Measurements from ENCODE around the gene IMP4. TPM values are rescaled to one million over a fixed set of nuclear protein-coding genes. Genes with fewer than 3 reads are reported as not detected.
A peak's percentile ranks its signal among the peaks of the same experiment; 100 is the strongest.

The IMP4 gene
- polyA plus RNA-seq, 6 donors from 2014 or later, result 62.0 to 112 (median 85.3) TPM

- Mint-ChIP-seq H3K4me1 (peaks cover 22 to 32% (median 29%) of the 10 kb centered on the region in 3 donors), H3K4me3 (peak overlapping the region in 6 of 8 donors; percentile 16 to 91 (median 80)), H3K36me3 (no peaks in the 10 kb centered on the region), H3K27me3 (peaks cover 0 to 11% (median 0%) of the 10 kb centered on the region in 3 donors), H3K27ac (peak overlapping the region in 1 of 6 donors; percentile 24), H3K9me3 (no peaks in the 10 kb centered on the region)
- no peak for ATAC-seq (ENCODE audit: low read depth in 2 of 2)
- no peak for DNase-seq
Measured at GRCh38 chr2:130354139-130354428, 11.4 kb downstream of the IMP4 start.

GRCh38 chr2:130355172-130355577 lies 12.5 kb downstream of the IMP4 start:
- Mint-ChIP-seq H3K4me1 (peaks cover 22 to 29% (median 25%) of the 10 kb centered on the region in 3 donors), H3K4me3 (peak overlapping the region; percentile 77 to 91 (median 83)), H3K27me3 (peaks cover 0 to 11% (median 0%) of the 10 kb centered on the region in 3 donors), H3K27ac (peak overlapping the region in 1 of 6 donors; percentile 47), H3K9me3 (peaks cover 0 to under 1% (median 0%) of the 10 kb centered on the region in 7 donors), H3K36me3 (no peaks in the 10 kb centered on the region)
- DNase-seq (no peak), ATAC-seq (ENCODE audit: low read depth in 2 of 2) (no peak)

DNA sequence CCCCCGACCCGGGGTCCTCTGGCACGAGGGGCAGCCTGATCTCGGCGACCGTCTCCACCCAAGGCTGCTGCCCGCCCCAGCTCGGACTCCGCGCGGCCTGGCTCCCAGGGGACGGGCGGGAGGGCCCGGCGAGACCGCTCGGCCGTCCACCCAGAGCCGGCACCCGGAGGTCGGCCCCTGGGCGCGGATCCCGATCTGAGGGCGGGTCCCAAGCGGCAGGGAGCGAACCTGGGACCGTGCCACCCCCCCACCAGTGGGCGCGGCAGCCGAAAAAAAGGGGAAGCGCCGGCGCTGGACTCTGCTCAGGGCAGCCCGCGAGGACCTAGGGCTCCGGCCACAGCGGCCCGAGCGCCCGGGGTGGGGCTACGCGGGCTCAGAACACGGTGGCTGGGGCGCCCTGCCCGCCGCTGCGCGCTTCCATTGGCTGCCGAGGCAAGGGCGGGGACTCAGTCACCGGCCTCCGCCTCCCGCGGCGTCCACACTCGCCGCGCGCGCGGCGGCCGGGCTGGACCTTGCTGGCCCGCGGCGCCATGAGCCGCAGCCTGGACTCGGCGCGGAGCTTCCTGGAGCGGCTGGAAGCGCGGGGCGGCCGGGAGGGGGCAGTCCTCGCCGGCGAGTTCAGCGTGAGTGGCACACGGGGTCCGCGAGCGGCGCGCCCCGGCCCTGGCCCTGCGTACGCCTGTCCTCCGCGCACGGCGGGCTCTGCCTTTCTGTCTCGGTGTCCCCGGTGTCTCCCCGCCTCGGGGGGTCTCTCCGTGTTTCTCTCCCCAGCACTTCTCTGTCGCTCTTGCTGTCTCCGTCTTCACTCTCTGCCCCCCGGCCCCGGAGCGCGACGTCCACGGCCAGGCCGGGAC lies 13.1 kb downstream of the IMP4 start, which contains the start of gene PTPN18:
PTPN18 (plus strand) TSS at position 479 of the 854 bp plus-strand sequence; CDS start at position 531, 52 bp downstream.
- H3K4me3 Mint-ChIP-seq, result peak within 1 kb of the TSS; percentile 77 to 93 (median 86)
- DNase-seq, result peak; percentile 51
- H3K36me3 Mint-ChIP-seq, result no peaks in the 10 kb centered on the region
- peak within 1 kb of the TSS in 3 of 6 donors; percentile 47 to 78 (median 72) for H3K27ac Mint-ChIP-seq
- H3K4me1 Mint-ChIP-seq, result peaks cover 23 to 29% (median 25%) of the 10 kb centered on the region in 3 donors
- peaks cover 0 to 4% (median 0%) of the 10 kb centered on the region in 7 donors for H3K9me3 Mint-ChIP-seq
- H3K27me3 Mint-ChIP-seq, result peaks cover 0 to 11% (median 0%) of the 10 kb centered on the region in 3 donors
- ATAC-seq (ENCODE audit: low read depth in 2 of 2), result peak; percentile 87 to 89

DNA sequence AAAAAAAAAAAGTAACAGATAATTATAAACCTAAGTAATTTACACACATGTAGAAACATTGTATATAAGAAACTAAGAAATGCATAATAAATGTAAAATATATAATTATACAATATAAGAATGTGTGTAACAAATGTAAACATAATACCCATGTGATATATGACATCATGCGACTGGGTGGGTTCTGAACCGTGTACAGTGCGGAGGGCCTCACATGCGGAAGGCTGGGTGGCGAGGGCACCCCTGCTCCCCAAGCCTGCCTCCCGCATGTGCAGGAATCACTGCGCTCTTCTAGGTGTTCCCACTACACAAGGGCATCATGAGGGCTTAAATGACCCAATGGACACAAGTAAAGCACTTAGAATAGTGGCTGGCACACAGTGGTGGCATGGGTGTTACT lies 15.2 kb downstream of the IMP4 start:
- H3K27me3 Mint-ChIP-seq, result peaks cover 0 to 18% (median 0%) of the 10 kb centered on the region in 3 donors
- ATAC-seq (ENCODE audit: low read depth in 2 of 2), result no peak
- H3K9me3 Mint-ChIP-seq, result peaks cover 0 to 4% (median 0%) of the 10 kb centered on the region in 7 donors
- DNase-seq, result no peak
- H3K27ac Mint-ChIP-seq, result no peak overlapping the region
- H3K4me3 Mint-ChIP-seq, result peak overlapping the region in 3 of 8 donors; percentile 9 to 43 (median 25)
- peaks cover 12 to 20% (median 12%) of the 10 kb centered on the region in 3 donors for H3K4me1 Mint-ChIP-seq
- H3K36me3 Mint-ChIP-seq, result no peaks in the 10 kb centered on the region

DNA sequence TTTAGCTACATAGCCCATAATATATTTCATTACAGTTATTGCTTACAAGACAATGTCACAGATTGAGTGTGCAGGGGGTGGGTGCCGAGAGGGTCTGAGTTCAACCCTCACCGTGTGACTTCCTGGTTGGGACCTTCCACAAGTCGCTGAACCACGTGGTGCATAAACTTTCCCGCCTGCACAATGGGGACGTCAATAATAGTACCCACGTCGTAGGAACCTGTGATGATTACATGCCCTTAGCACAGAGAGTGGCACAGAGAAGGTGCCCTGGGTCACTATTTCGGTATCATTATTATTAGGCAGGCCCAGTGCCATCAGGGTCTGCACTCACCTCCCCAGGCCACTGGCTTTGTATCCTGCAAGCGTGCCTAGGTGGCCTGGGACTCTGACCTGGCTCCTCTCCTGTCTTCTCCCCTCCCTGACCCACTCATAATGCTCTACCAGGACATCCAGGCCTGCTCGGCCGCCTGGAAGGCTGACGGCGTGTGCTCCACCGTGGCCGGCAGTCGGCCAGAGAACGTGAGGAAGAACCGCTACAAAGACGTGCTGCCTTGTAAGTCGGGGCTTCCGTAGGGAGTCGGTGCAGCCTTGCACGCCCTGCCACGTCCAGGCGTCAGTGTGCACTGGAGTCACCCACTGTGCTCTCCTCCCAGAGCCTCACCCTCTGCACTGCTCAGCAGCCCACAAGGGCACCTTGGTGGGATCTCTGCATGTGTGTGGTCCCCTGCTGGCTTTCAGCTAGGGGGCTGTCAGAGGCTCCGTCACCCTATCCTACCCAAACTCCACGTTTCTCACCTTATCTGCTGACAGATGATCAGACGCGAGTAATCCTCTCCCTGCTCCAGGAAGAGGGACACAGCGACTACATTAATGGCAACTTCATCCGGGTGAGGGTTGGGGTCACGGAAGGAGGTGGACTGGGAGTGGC lies 16.0 kb downstream of the IMP4 start:
- peaks cover 12 to 14% (median 12%) of the 10 kb centered on the region in 3 donors for H3K4me1 Mint-ChIP-seq
- peaks cover 0 to 23% (median 0%) of the 10 kb centered on the region in 3 donors for H3K27me3 Mint-ChIP-seq
- no peak for ATAC-seq (ENCODE audit: low read depth in 2 of 2)
- no peaks in the 10 kb centered on the region for H3K36me3 Mint-ChIP-seq
- H3K27ac Mint-ChIP-seq, result no peak overlapping the region
- no peak for DNase-seq
- H3K9me3 Mint-ChIP-seq, result peaks cover 0 to 5% (median 0%) of the 10 kb centered on the region in 7 donors
- H3K4me3 Mint-ChIP-seq, result peak overlapping the region in 1 of 8 donors; percentile 43

DNA sequence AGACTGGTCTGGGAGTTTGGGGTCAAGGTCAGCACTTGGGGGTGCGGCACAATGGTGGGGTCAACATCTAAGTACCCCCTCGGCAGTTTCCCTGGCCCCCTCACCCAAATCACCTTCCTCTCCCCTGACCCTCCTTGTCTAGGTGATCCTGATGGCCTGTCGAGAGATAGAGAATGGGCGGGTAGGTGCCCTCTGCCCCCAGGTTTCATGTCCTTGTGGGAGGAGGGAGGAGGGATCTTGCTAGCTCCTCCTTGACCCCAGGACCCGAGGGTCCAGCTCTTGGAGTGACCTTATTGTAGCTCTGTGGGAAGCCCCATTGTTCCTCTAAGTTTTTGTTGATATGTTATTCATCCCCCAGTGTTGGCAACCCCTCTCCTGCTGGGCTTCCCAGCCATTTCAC lies 16.8 kb downstream of the IMP4 start:
- DNase-seq, result no peak
- H3K4me3 Mint-ChIP-seq, result peak overlapping the region in 1 of 8 donors; percentile 5
- peaks cover 9 to 11% (median 11%) of the 10 kb centered on the region in 3 donors for H3K4me1 Mint-ChIP-seq
- peaks cover 0 to 5% (median 0%) of the 10 kb centered on the region in 7 donors for H3K9me3 Mint-ChIP-seq
- no peak for ATAC-seq (ENCODE audit: low read depth in 2 of 2)
- no peak overlapping the region for H3K27ac Mint-ChIP-seq
- peaks cover 0 to 30% (median 7%) of the 10 kb centered on the region in 3 donors for H3K27me3 Mint-ChIP-seq
- no peaks in the 10 kb centered on the region for H3K36me3 Mint-ChIP-seq

DNA sequence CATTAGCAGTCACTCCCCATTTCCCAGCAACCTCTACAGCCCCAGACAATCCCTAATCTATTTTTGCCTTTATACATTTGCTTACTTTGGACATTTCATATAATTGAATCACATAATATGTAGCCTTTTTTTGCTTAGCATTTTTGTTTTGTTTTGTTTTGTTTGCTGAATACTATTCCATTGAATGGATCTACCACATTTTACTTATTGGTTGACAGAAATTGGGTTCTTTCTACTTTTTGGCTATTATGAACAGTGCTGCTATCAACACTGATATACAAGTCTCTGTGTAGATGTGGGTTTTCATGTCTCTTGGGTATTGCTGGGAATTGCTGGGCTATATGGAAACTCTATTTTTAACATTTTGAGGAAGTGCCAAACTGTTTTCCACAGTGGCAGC lies 20.8 kb downstream of the IMP4 start:
- H3K9me3 Mint-ChIP-seq, result peaks cover 0 to 5% (median 0%) of the 10 kb centered on the region in 7 donors
- H3K36me3 Mint-ChIP-seq, result no peaks in the 10 kb centered on the region
- peaks cover 5 to 43% (median 14%) of the 10 kb centered on the region in 3 donors for H3K27me3 Mint-ChIP-seq
- H3K4me1 Mint-ChIP-seq, result peaks cover 0 to 2% (median 0%) of the 10 kb centered on the region in 3 donors
- no peak for ATAC-seq (ENCODE audit: low read depth in 2 of 2)
- DNase-seq, result no peak
- H3K4me3 Mint-ChIP-seq, result peak overlapping the region in 1 of 8 donors; percentile 41
- H3K27ac Mint-ChIP-seq, result no peak overlapping the region

DNA sequence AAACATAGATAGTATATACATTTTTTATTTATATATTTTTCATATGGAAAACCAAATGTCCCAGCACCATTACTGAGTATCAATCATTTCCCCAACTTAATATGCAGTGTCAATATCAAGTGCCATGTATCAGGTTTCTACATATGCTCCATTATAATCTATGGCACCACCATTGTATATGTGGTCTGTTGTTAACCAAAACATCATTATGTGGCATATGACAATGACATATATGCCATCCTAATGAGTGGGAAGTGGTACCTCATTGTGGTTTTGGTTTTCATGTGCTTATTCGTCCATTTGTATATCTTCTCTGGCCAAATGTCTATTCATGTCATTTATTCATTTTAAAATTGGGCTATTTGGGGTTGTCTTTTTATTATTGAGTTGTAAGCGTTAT lies 22.4 kb downstream of the IMP4 start:
- Mint-ChIP-seq H3K36me3 (no peaks in the 10 kb centered on the region), H3K4me3 (no peak overlapping the region), H3K4me1 (peaks cover 6 to 9% (median 6%) of the 10 kb centered on the region in 3 donors), H3K27ac (no peak overlapping the region), H3K27me3 (peaks cover 5 to 38% (median 14%) of the 10 kb centered on the region in 3 donors), H3K9me3 (peaks cover 0 to 5% (median 0%) of the 10 kb centered on the region in 7 donors)
- DNase-seq (no peak), ATAC-seq (ENCODE audit: low read depth in 2 of 2) (no peak)

GRCh38 chr2:130365963-130366362 lies 23.3 kb downstream of the IMP4 start:
- H3K27ac Mint-ChIP-seq, result no peak overlapping the region
- H3K9me3 Mint-ChIP-seq, result peaks cover 0 to 3% (median 0%) of the 10 kb centered on the region in 7 donors
- H3K4me1 Mint-ChIP-seq, result peaks cover 15% of the 10 kb centered on the region in 3 donors
- DNase-seq, result no peak
- peaks cover 5 to 38% (median 14%) of the 10 kb centered on the region in 3 donors for H3K27me3 Mint-ChIP-seq
- no peaks in the 10 kb centered on the region for H3K36me3 Mint-ChIP-seq
- no peak overlapping the region for H3K4me3 Mint-ChIP-seq
- ATAC-seq (ENCODE audit: low read depth in 2 of 2), result no peak

- DNase-seq (no peak), ATAC-seq (ENCODE audit: low read depth in 2 of 2) (no peak)
- no peak overlapping the region for H3K4me3 Mint-ChIP-seq
- H3K27ac Mint-ChIP-seq, result no peak overlapping the region
- peaks cover 22% of the 10 kb centered on the region in 3 donors for H3K4me1 Mint-ChIP-seq
- peaks cover 5 to 35% (median 14%) of the 10 kb centered on the region in 3 donors for H3K27me3 Mint-ChIP-seq
- H3K9me3 Mint-ChIP-seq, result peaks cover 0 to 3% (median 0%) of the 10 kb centered on the region in 7 donors
- H3K36me3 Mint-ChIP-seq, result no peaks in the 10 kb centered on the region
Measured at GRCh38 chr2:130366720-130367119, 24.0 kb downstream of the IMP4 start.

GRCh38 chr2:130368786-130369185 lies 26.1 kb downstream of the IMP4 start:
- Mint-ChIP-seq H3K36me3 (no peaks in the 10 kb centered on the region), H3K27me3 (peaks cover 5 to 25% (median 14%) of the 10 kb centered on the region in 3 donors)

GRCh38 chr2:130369311-130369964 lies 26.7 kb downstream of the IMP4 start:
- ATAC-seq (ENCODE audit: low read depth in 2 of 2) (no peak), DNase-seq (no peak)
- peak overlapping the region in 4 of 8 donors; percentile 39 to 93 (median 40) for H3K4me3 Mint-ChIP-seq
- H3K36me3 Mint-ChIP-seq, result no peaks in the 10 kb centered on the region
- H3K27ac Mint-ChIP-seq, result no peak overlapping the region
- H3K9me3 Mint-ChIP-seq, result no peaks in the 10 kb centered on the region
- H3K27me3 Mint-ChIP-seq, result peaks cover 5 to 20% (median 7%) of the 10 kb centered on the region in 3 donors
- H3K4me1 Mint-ChIP-seq, result peaks cover 43 to 44% (median 43%) of the 10 kb centered on the region in 3 donors

More at GRCh38 chr2:130368786-130369185, 26.1 kb downstream of the IMP4 start:
- Mint-ChIP-seq H3K27ac (no peak overlapping the region), H3K4me1 (peaks cover 37 to 39% (median 37%) of the 10 kb centered on the region in 3 donors), H3K9me3 (no peaks in the 10 kb centered on the region), H3K4me3 (peak overlapping the region in 1 of 8 donors; percentile 38)
- ATAC-seq (ENCODE audit: low read depth in 2 of 2), result no peak
- DNase-seq, result no peak

Data from naive B cell (primary cell).